H1 (cell line): ENCODE results near the gene DDX59. TPM values are rescaled to one million over a fixed set of nuclear protein-coding genes. Genes with fewer than 3 reads are reported as not detected.

Experiments used
- CTCF ChIA-PET: fragments of 300-600 bp; sonication (Branson Sonifier 250); formaldehyde crosslinking; loops from one replicate; lab custom pipeline; 2021; ENCODE audit not compliant: partially characterized antibody; lab: Charles Lee
- POLR2A ChIA-PET: fragments of 300-600 bp; sonication (Branson Sonifier 250); formaldehyde crosslinking; loops from one replicate; lab custom pipeline; 2021; ENCODE audit warnings: inconsistent platforms; ENCODE audit not compliant: partially characterized antibody; lab: Charles Lee
- DNase-seq, 2 experiments: peaks; one replicate each; pipeline versions ENCODE4 v3.0.0 to v3.0.0-alpha.2; 2010 to 2022; ENCODE audit warnings: low spot score in 2 of 2, low read depth in 1 of 2, mixed read lengths in 1 of 2
- FAIRE-seq: peaks from 2 replicates; lab custom pipeline; 2011; peaks lifted over from hg19 to GRCh38; lab: Jason Lieb, UNC
- H2AFZ ChIP-seq: 2 replicates; pipeline ENCODE4 v1.8.1; 2012; ENCODE audit warnings: low read length, inconsistent platforms
- H2AK5ac ChIP-seq: 2 replicates; pipeline ENCODE4 v1.6.1; 2013; ENCODE audit warnings: low read depth, low read length
- H2BK120ac ChIP-seq: replicated peaks from 2 replicates; pipeline ENCODE3; 2013; ENCODE audit warnings: low read depth, low read length, inconsistent platforms
- H2BK12ac ChIP-seq: 2 replicates; pipeline ENCODE4 v1.6.1; 2013; ENCODE audit warnings: low read depth, low read length
- H2BK15ac ChIP-seq: 2 replicates; pipeline ENCODE4 v1.6.1; 2013; ENCODE audit warnings: low read length
- H2BK20ac ChIP-seq: 2 replicates; pipeline ENCODE4 v1.6.1; 2013; ENCODE audit warnings: low read length
- H2BK5ac ChIP-seq: 2 replicates; pipeline ENCODE4 v1.6.1; 2013; ENCODE audit warnings: low read depth, low read length
- H3K14ac ChIP-seq: 2 replicates; pipeline ENCODE4 v1.6.1; 2013; ENCODE audit warnings: inconsistent platforms; ENCODE audit not compliant: insufficient read length
- H3K18ac ChIP-seq: 2 replicates; pipeline ENCODE4 v1.6.1; 2013; ENCODE audit warnings: low read length; ENCODE audit errors: extremely low read depth
- H3K23ac ChIP-seq: 2 replicates; pipeline ENCODE4 v1.6.1; 2013; ENCODE audit warnings: inconsistent platforms; ENCODE audit not compliant: insufficient read length
- H3K23me2 ChIP-seq: 2 replicates; pipeline ENCODE4 v1.6.1; 2013; ENCODE audit warnings: low read depth, low read length
- H3K27ac ChIP-seq: 2 replicates; pipeline ENCODE4 v1.6.1; 2011; ENCODE audit warnings: low read depth, low read length, inconsistent platforms
- H3K27me3 ChIP-seq, 4 experiments: replicated peaks in 1 of 4; 1 replicate in 1 of 4; 2 replicates in 3 of 4; pipeline versions ENCODE4 v1.6.1 to v1.8.1; 2011 to 2013; ENCODE audit warnings: low read length in 3 of 4, mild to moderate bottlenecking in 3 of 4, inconsistent platforms in 2 of 4, mixed read lengths in 2 of 4, moderate library complexity in 1 of 4; ENCODE audit not compliant: control insufficient read depth in 3 of 4, insufficient read depth in 3 of 4; ENCODE audit errors: extremely low read depth in 1 of 4
- H3K36me3 ChIP-seq, 4 experiments: 2 replicates each; pipeline versions ENCODE4 v1.6.1 to v1.8.1; 2011 to 2013; ENCODE audit warnings: mild to moderate bottlenecking in 4 of 4, low read length in 3 of 4, moderate library complexity in 2 of 4, control low read depth in 1 of 4, inconsistent platforms in 1 of 4; ENCODE audit not compliant: insufficient read depth in 4 of 4, control insufficient read depth in 2 of 4
- H3K4ac ChIP-seq: replicated peaks from 2 replicates; pipeline ENCODE3; 2013; ENCODE audit warnings: low read length, low read depth, mixed read lengths, inconsistent platforms; ENCODE audit not compliant: insufficient read length
- H3K4me1 ChIP-seq, 4 experiments: replicated peaks in 1 of 4; 1 replicate in 1 of 4; 2 replicates in 3 of 4; pipeline versions ENCODE4 v1.6.1 to v1.8.1; 2011 to 2013; ENCODE audit warnings: low read length in 3 of 4, inconsistent platforms in 2 of 4, mixed read lengths in 1 of 4; ENCODE audit not compliant: insufficient read depth in 4 of 4, control insufficient read depth in 3 of 4
- H3K4me2 ChIP-seq, 2 experiments: 2 replicates each; pipeline versions ENCODE4 v1.6.1 to v1.8.1; 2011 to 2013; ENCODE audit warnings: low read depth in 2 of 2, low read length in 2 of 2, control low read depth in 1 of 2, inconsistent platforms in 1 of 2, mild to moderate bottlenecking in 1 of 2; ENCODE audit not compliant: insufficient read depth in 1 of 2
- H3K4me3 ChIP-seq, 4 experiments: fragments of 200-600, 300-600 bp in 1 of 4; sonication (generic), shearing (Covaris generic), sonication (Bioruptor Twin) in 1 of 4; 2 replicates each; pipeline versions ENCODE4 v1.5.1 to v1.8.1; 2011 to 2016; ENCODE audit warnings: low read length in 4 of 4, low read depth in 3 of 4, control low read depth in 2 of 4, inconsistent platforms in 2 of 4, mild to moderate bottlenecking in 2 of 4, mixed read lengths in 1 of 4, moderate library complexity in 1 of 4; ENCODE audit not compliant: insufficient read depth in 2 of 4; ENCODE audit errors: extremely low read depth in 1 of 4
- H3K56ac ChIP-seq: replicated peaks from 2 replicates; pipeline ENCODE3; 2013; ENCODE audit warnings: low read depth, mild to moderate bottlenecking, mixed read lengths, low read length, inconsistent platforms; ENCODE audit not compliant: insufficient read length
- H3K79me1 ChIP-seq: 2 replicates; pipeline ENCODE4 v1.6.1; 2013; ENCODE audit warnings: low read depth, low read length, control low read depth
- H3K79me2 ChIP-seq, 2 experiments: 2 replicates each; pipeline versions ENCODE4 v1.6.1 to v1.8.1; 2012 to 2013; ENCODE audit warnings: low read length in 2 of 2, mild to moderate bottlenecking in 2 of 2, inconsistent platforms in 1 of 2; ENCODE audit not compliant: insufficient read depth in 2 of 2, control insufficient read depth in 1 of 2
- H3K9ac ChIP-seq, 4 experiments: replicated peaks in 1 of 4; 1 replicate in 1 of 4; 2 replicates in 3 of 4; pipeline versions ENCODE4 v1.6.1 to v1.8.1; 2011 to 2013; ENCODE audit warnings: low read depth in 3 of 4, low read length in 3 of 4, control low read depth in 2 of 4, mild to moderate bottlenecking in 2 of 4, moderate library complexity in 2 of 4, inconsistent platforms in 1 of 4; ENCODE audit errors: extremely low read depth in 1 of 4
- H3K9me3 ChIP-seq, 2 experiments: 2 replicates each; pipeline versions ENCODE4 v1.6.1 to v1.8.1; 2012 to 2013; ENCODE audit warnings: mild to moderate bottlenecking in 2 of 2, moderate library complexity in 2 of 2, control low read depth in 1 of 2, inconsistent platforms in 1 of 2, low read depth in 1 of 2, low read length in 1 of 2, mixed read lengths in 1 of 2; ENCODE audit not compliant: insufficient read depth in 2 of 2
- H4K20me1 ChIP-seq, 2 experiments: replicated peaks in 1 of 2; 2 replicates each; pipeline versions ENCODE3 to v1.8.1; 2011 to 2013; ENCODE audit warnings: inconsistent platforms in 2 of 2, low read length in 2 of 2, mild to moderate bottlenecking in 1 of 2; ENCODE audit not compliant: insufficient read depth in 2 of 2, control insufficient read depth in 1 of 2
- H4K5ac ChIP-seq: 2 replicates; pipeline ENCODE4 v1.6.1; 2013; ENCODE audit warnings: low read length, low read depth, mixed read lengths, inconsistent platforms; ENCODE audit not compliant: insufficient read length
- H4K8ac ChIP-seq: 2 replicates; pipeline ENCODE4 v1.8.0; 2013; ENCODE audit warnings: mild to moderate bottlenecking, moderate library complexity, low read length, inconsistent platforms; ENCODE audit not compliant: insufficient read depth; ENCODE audit errors: extremely low read depth
- H4K91ac ChIP-seq: replicated peaks from 2 replicates; pipeline ENCODE3; 2013; ENCODE audit warnings: low read length, mixed read lengths, inconsistent platforms; ENCODE audit not compliant: insufficient read length
- BRCA1 ChIP-seq: IDR thresholded peaks from 2 replicates; pipeline ENCODE4 v1.6.1; 2012; ENCODE audit warnings: low read depth, low read length, improper control_type of control experiment
- CTBP2 ChIP-seq: IDR thresholded peaks from 2 replicates; pipeline ENCODE4 v1.7.0; 2011; ENCODE audit warnings: borderline replicate concordance, mild to moderate bottlenecking, moderate library complexity, mixed read lengths, low read length; ENCODE audit not compliant: insufficient read depth, insufficient read length
- GTF2F1 ChIP-seq: IDR thresholded peaks from 2 replicates; pipeline ENCODE4 v1.6.1; 2012; ENCODE audit warnings: low read depth, low read length, improper control_type of control experiment, borderline replicate concordance
- JUND ChIP-seq: IDR thresholded peaks from 2 replicates; pipeline ENCODE4 v1.6.1; 2011; ENCODE audit warnings: mild to moderate bottlenecking, improper control_type of control experiment, low read length
- KDM1A ChIP-seq: fragments of 200-600, 300-600 bp; sonication (generic); IDR thresholded peaks from 2 replicates; pipeline ENCODE4 v1.7.1; 2016; ENCODE audit warnings: mild to moderate bottlenecking, low read length, borderline replicate concordance
- POLR2AphosphoS5 ChIP-seq: IDR thresholded peaks from 2 replicates; pipeline ENCODE4 v1.6.1; 2011; ENCODE audit warnings: low read depth, low read length
- RBBP5 ChIP-seq: IDR thresholded peaks from 2 replicates; pipeline ENCODE4 v1.7.1; 2012; ENCODE audit warnings: low read depth, mild to moderate bottlenecking, inconsistent platforms, low read length, moderate library complexity, borderline replicate concordance
- RNF2 ChIP-seq: fragments of 200-900, 300-1000 bp; sonication (generic); IDR thresholded peaks from 2 replicates; pipeline ENCODE4 v1.7.1; 2016; ENCODE audit warnings: borderline replicate concordance, low read depth, mild to moderate bottlenecking, antibody characterized with exemption, low read length; ENCODE audit not compliant: poor library complexity, severe bottlenecking; ENCODE audit errors: missing control alignments
- SIRT6 ChIP-seq: IDR thresholded peaks from one replicate; pipeline ENCODE4 v1.7.1; 2012; ENCODE audit warnings: low read length, inconsistent platforms
- SP4 ChIP-seq: IDR thresholded peaks from 2 replicates; pipeline ENCODE4 v1.6.1; 2012; ENCODE audit warnings: low read length, inconsistent platforms
- TEAD4 ChIP-seq: IDR thresholded peaks from 2 replicates; pipeline ENCODE4 v1.6.1; 2012; ENCODE audit warnings: low read depth, low read length, inconsistent platforms, mixed read lengths
- polyA plus RNA-seq, 7 experiments: library from polyadenylated mRNA; depleted of rRNA in 3 of 7; stranded (reverse) in 5 of 7; unstranded in 2 of 7; fragments of >200 nt in 5 of 7; fragments of 200-250 nt in 2 of 7; gene quantifications; 1 replicate in 5 of 7; 2 replicates in 1 of 7; 4 replicates in 1 of 7; pipeline versions ENCODE4 v1.2.1 to v1.2.3, GENCODE V29; 2011 to 2013; ENCODE audit warnings: missing spikeins in 2 of 7, mixed read lengths in 2 of 7
- total RNA-seq: library from RNA; stranded (reverse); fragmentation: NEBNext Ultra II Directional; extraction: Animal tissue kit (Norgen Biotek cat#: 25700); gene quantifications from 2 replicates; pipeline ENCODE4 v1.2.1, GENCODE V29; 2021
- TF ChIP-seq, protein P1 (sequence below): IDR thresholded peaks from 2 replicates; pipeline ENCODE4 v1.6.1; 2012; ENCODE audit warnings: inconsistent platforms
- TF ChIP-seq, protein P2 (sequence below): IDR thresholded peaks from 2 replicates; pipeline ENCODE4 v1.6.1; 2012; ENCODE audit warnings: inconsistent platforms

Gene DDX59
- total and polyA plus RNA-seq, 2 of the 8 experiments (the other 6 are each of a cell fraction or from before 2014, with no cell fraction given) = 8.3 to 19.4 TPM

DNA sequence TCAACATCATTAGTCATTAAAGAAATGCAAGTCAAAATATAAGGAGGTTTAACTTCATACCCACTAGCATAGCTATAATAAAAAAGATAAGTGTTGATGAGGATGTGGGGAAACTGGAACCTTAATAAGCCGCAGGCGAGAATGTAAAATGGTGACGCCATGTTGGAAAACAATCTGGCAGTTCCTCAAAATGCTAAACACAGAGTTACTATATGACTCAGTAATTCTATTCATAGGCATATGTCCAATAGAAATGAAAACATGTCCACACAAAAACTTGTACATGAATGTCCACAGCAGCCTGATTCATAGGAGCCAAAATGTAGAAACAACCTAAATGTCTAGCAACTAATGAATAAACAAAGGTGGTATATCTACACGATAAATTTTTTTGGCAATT lies 23.2 kb downstream of the DDX59 start (continued):
- no peak for TF ChIP-seq KDM1A

DNA sequence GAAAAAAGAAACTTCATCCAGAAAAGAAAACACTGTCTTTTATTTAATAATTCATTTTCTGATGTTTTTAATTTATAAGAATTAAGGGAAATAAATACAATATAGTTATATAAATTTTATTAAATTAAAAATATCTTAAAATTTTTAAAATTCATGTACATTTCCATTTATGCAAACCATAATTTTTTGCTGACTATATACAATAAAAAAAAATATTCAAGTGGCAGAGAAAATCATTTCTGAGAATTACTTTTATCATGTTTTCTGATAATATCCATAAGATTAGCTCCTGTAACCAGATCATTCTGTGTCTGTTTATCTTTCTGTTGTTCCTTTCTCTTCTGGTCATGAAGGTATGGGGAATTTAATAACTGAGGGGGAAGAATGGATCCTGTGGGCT lies 25.7 kb downstream of the DDX59 start:
- Histone ChIP-seq H3K56ac (no peak overlapping the region), H3K9me3 (no peaks in the 10 kb centered on the region), H3K9ac (no peak overlapping the region), H2BK120ac (no peak overlapping the region), H3K23me2 (no peaks in the 10 kb centered on the region), H2BK15ac (no peak overlapping the region), H2AFZ (no peak overlapping the region), H4K8ac (no peak overlapping the region), H3K4me2 (no peak overlapping the region), H2BK12ac (no peak overlapping the region), H4K91ac (no peak overlapping the region), H3K27ac (no peak overlapping the region), H4K20me1 (no peaks in the 10 kb centered on the region), H3K36me3 (peaks cover 0 to 24% (median 9%) of the 10 kb centered on the region in 4 experiments), H3K79me1 (no peaks in the 10 kb centered on the region), H3K4me3 (no peak overlapping the region), H3K14ac (no peak overlapping the region), H3K4me1 (no peaks in the 10 kb centered on the region), H2AK5ac (no peak overlapping the region), H4K5ac (no peak overlapping the region), H3K4ac (no peak overlapping the region), H2BK20ac (no peak overlapping the region), H3K79me2 (no peaks in the 10 kb centered on the region), H2BK5ac (no peak overlapping the region), H3K18ac (no peak overlapping the region), H3K23ac (no peak overlapping the region), H3K27me3 (no peaks in the 10 kb centered on the region)
- POLR2A ChIA-PET = no interaction called here
- no peak for DNase-seq
- no peak for FAIRE-seq
- CTCF ChIA-PET = interaction anchor here (1.1 to 1.2 kb wide), 2 partner anchors 9 to 22 kb away, joined by 3 to 5 read pairs; no protein-coding TSS in a partner anchor
- TF ChIP-seq TEAD4 = no peak
- TF ChIP-seq SIRT6 = no peak
- TF ChIP-seq BRCA1 = no peak
- TF ChIP-seq, protein P1, sequence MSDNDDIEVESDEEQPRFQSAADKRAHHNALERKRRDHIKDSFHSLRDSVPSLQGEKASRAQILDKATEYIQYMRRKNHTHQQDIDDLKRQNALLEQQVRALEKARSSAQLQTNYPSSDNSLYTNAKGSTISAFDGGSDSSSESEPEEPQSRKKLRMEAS = no peak
- TF ChIP-seq, protein P2, sequence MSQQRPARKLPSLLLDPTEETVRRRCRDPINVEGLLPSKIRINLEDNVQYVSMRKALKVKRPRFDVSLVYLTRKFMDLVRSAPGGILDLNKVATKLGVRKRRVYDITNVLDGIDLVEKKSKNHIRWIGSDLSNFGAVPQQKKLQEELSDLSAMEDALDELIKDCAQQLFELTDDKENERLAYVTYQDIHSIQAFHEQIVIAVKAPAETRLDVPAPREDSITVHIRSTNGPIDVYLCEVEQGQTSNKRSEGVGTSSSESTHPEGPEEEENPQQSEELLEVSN = no peak
- no peak for TF ChIP-seq POLR2AphosphoS5
- no peak for TF ChIP-seq JUND
- no peak for TF ChIP-seq RBBP5
- TF ChIP-seq CTBP2 = no peak
- TF ChIP-seq SP4 = no peak
- TF ChIP-seq GTF2F1 = no peak
- TF ChIP-seq RNF2 = no peak
